ENCODE measurements around the gene SPG11. TPM values are rescaled to one million over a fixed set of nuclear protein-coding genes. Genes with fewer than 3 reads are reported as not detected.

Gene SPG11
- total and polyA plus RNA-seq, 2 experiments from 2014 or later, result 15.7 to 65.1 TPM

DNA sequence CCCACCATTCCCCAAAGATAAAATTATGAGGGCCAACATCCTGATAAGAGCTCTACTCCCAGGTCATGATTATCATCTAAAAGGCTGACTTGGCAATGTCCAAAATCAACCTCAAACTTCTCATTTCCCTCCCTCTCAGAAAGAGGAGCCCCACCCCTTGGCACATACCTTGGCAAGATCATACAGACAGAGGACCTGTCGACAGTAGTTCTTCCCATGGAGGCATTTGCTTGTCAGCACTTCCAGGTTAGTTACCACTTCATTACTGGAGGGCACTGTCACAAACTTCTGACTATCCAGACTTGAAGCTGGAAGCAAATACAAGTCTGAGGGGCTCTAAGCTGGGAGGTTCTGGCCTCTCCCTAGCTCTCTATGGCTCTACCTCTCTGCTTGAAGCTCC lies 88.7 kb downstream of the SPG11 start:
- TF ChIP-seq, protein P1, sequence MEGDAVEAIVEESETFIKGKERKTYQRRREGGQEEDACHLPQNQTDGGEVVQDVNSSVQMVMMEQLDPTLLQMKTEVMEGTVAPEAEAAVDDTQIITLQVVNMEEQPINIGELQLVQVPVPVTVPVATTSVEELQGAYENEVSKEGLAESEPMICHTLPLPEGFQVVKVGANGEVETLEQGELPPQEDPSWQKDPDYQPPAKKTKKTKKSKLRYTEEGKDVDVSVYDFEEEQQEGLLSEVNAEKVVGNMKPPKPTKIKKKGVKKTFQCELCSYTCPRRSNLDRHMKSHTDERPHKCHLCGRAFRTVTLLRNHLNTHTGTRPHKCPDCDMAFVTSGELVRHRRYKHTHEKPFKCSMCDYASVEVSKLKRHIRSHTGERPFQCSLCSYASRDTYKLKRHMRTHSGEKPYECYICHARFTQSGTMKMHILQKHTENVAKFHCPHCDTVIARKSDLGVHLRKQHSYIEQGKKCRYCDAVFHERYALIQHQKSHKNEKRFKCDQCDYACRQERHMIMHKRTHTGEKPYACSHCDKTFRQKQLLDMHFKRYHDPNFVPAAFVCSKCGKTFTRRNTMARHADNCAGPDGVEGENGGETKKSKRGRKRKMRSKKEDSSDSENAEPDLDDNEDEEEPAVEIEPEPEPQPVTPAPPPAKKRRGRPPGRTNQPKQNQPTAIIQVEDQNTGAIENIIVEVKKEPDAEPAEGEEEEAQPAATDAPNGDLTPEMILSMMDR (IDR thresholded peaks at IDR 0.05; ENCODE audit: low read depth, low read length), result no peak
- no peak for DNase-seq (ENCODE audit: low read depth in 1 of 2, low spot score in 1 of 2)
- no peaks in the 10 kb centered on the region for H3K9me3 ChIP-seq (ENCODE audit: low read depth)
- peaks cover 16% of the 10 kb centered on the region for H3K36me3 ChIP-seq
- no peak overlapping the region for H3K4me3 ChIP-seq
- no peak overlapping the region for H3K27ac ChIP-seq
- no peaks in the 10 kb centered on the region for H3K27me3 ChIP-seq
- no peaks in the 10 kb centered on the region for H3K4me1 ChIP-seq (ENCODE audit: low read depth)

DNA sequence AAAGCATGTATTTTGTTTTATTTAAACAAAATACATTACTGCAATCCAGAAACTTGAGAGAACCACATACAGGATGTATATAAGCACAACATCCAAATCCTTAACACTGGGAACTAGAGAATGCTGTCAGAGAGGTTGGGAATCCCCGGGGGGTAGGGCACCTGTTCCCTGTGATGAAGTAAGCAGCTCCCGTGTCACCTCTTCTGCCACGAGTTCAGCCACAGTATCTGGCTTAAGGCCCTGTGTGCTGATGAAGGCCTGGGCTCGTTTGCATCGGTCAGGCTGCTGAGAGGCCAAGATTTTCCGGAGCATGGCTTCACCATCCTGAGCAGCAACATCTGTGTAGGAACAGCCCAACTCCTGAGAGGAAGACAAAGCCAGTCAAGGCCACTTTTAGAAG lies 90.1 kb downstream of the SPG11 start:
- Histone ChIP-seq H3K4me3 (no peak overlapping the region), H3K27me3 (no peaks in the 10 kb centered on the region), H3K36me3 (peaks cover 16% of the 10 kb centered on the region), H3K9me3 (ENCODE audit: low read depth) (no peaks in the 10 kb centered on the region), H3K27ac (no peak overlapping the region), H3K4me1 (ENCODE audit: low read depth) (no peaks in the 10 kb centered on the region)
- TF ChIP-seq, protein P1 (IDR thresholded peaks at IDR 0.05; ENCODE audit: low read depth, low read length), result no peak
- DNase-seq (ENCODE audit: low read depth in 1 of 2, low spot score in 1 of 2), result no peak

DNA sequence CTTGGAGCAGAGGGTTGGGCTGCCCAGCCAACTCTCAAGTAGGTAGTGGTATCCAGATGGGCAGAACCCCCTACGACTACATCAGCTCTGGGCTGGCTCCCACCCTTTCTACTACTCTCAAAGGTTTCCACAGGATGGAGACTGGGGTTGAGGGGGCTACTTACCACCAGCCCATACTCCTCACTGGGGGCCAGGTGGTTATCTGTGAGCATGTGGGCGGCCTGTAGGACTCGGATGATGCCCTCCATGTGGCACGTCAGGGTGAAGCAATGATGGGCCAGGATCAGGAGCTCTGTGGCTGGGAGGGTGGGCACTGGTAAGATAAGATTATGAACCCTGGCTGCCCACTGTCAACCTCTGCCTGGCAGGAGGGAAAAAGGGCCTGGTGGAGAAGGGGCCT lies 93.1 kb downstream of the SPG11 start:
- peaks cover 21% of the 10 kb centered on the region for H3K36me3 ChIP-seq
- H3K9me3 ChIP-seq (ENCODE audit: low read depth), result no peaks in the 10 kb centered on the region
- no peaks in the 10 kb centered on the region for H3K27me3 ChIP-seq
- TF ChIP-seq, protein P1 (IDR thresholded peaks at IDR 0.05; ENCODE audit: low read depth, low read length), result no peak
- no peak overlapping the region for H3K27ac ChIP-seq
- no peak overlapping the region for H3K4me3 ChIP-seq
- no peak for DNase-seq (ENCODE audit: low read depth in 1 of 2, low spot score in 1 of 2)
- no peaks in the 10 kb centered on the region for H3K4me1 ChIP-seq (ENCODE audit: low read depth)

DNA sequence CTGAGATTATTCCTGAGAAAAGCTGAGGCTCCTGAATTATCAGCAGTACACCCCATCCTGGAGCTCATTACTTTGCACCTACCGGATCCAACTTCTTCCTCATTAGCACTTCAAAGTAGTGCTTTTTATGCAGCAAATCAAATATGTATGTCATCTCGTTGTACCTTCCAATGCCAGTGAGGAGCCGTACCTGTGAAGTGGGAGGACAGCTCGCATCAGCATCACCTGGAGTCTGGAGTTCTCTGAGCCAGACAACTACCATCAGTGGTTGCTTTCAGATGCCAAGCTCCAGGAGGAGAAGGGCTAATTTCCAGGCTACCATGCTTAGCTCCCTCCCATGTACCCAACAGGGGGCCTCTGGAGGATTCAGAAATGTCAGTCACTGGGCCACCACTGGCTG lies 94.1 kb downstream of the SPG11 start:
- peaks cover 31% of the 10 kb centered on the region for H3K36me3 ChIP-seq
- peaks cover 4% of the 10 kb centered on the region for H3K9me3 ChIP-seq (ENCODE audit: low read depth)
- no peaks in the 10 kb centered on the region for H3K27me3 ChIP-seq
- no peak for DNase-seq (ENCODE audit: low read depth in 1 of 2, low spot score in 1 of 2)
- TF ChIP-seq, protein P1 (IDR thresholded peaks at IDR 0.05; ENCODE audit: low read depth, low read length), result no peak
- no peak overlapping the region for H3K27ac ChIP-seq
- H3K4me3 ChIP-seq, result no peak overlapping the region
- no peaks in the 10 kb centered on the region for H3K4me1 ChIP-seq (ENCODE audit: low read depth)

DNA sequence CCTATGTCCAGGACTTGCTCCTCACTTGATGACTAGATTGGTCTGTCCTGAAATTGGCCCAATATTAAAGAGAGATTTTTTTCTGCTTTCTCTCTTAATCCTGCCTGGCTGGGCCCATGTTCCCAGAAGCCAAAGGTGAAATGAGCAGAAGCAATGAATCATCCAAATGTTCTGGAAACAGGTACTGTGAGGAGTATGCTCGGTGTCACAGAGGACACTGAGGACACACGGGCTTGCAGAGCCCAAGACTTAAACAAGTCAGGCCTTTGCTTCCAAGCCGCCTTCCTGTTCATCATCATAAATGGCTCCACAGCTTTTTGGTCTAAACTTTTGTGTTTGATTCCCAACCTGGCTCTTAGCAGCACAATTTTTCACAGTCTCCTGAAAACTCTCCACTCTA lies 95.1 kb downstream of the SPG11 start:
- Histone ChIP-seq H3K4me3 (no peak overlapping the region), H3K27ac (peak overlapping the region; percentile 48), H3K4me1 (ENCODE audit: low read depth) (no peaks in the 10 kb centered on the region), H3K9me3 (ENCODE audit: low read depth) (peaks cover 4% of the 10 kb centered on the region), H3K27me3 (no peaks in the 10 kb centered on the region), H3K36me3 (peaks cover 36% of the 10 kb centered on the region)
- TF ChIP-seq, protein P1 (IDR thresholded peaks at IDR 0.05; ENCODE audit: low read depth, low read length), result no peak
- DNase-seq (ENCODE audit: low read depth in 1 of 2, low spot score in 1 of 2), result no peak

DNA sequence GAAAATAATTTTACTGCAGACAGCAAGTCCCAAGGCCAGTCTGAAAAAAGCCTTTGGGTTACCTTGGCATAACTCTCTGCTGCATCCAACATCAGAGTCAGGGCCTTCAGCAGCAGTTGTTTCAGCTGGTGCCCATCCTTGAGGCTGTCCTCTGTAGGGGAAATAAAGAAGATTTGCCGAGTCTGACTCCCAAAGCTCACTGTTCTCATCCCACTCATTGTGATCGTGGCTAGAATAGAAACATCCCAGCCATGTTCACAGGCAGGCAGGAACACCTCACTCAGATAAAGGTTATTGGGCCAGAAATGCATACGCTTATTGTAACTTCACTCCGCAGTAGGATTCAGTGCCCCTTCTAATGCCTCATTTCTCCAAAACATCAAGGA lies 97.3 kb downstream of the SPG11 start:
- no peaks in the 10 kb centered on the region for H3K27me3 ChIP-seq
- H3K4me3 ChIP-seq, result no peak overlapping the region
- H3K36me3 ChIP-seq, result peaks cover 47% of the 10 kb centered on the region
- DNase-seq (ENCODE audit: low read depth in 1 of 2, low spot score in 1 of 2), result no peak
- H3K9me3 ChIP-seq (ENCODE audit: low read depth), result peaks cover 4% of the 10 kb centered on the region
- no peaks in the 10 kb centered on the region for H3K4me1 ChIP-seq (ENCODE audit: low read depth)
- TF ChIP-seq, protein P1 (IDR thresholded peaks at IDR 0.05; ENCODE audit: low read depth, low read length), result no peak
- H3K27ac ChIP-seq, result no peak overlapping the region

Data from cardiac muscle cell (in vitro differentiated cells and primary cell).